Activated effector memory CD4-positive, alpha-beta T cell treated with Interleukin-2 at 50 U/mL for 16 hours (primary cell): ENCODE results near the gene RAB33B.
"Not testable (repeated sequence)": the region's sequence is repeated elsewhere in the genome, so short reads cannot be mapped to it uniquely, and the experiment has no call there.

Experiments
- DNase-seq: peaks from one replicate; pipeline ENCODE4 v3.0.0-alpha.2; 2020

Gene RAB33B

GRCh38 chr4:139454111-139455045 is at the start of gene RAB33B:
TSS of gene RAB33B (plus strand) at chr4:139454121. CDS start at chr4:139454196, 75 bp downstream.
- no peak for DNase-seq

- DNase-seq, result no peak
Observed at GRCh38 chr4:139410312-139410711, 43.6 kb upstream of the RAB33B start.

GRCh38 chr4:139414671-139415210 is 39.2 kb upstream of the RAB33B start:
- not testable (repeated sequence) for DNase-seq

- no peak for DNase-seq
Observed at GRCh38 chr4:139416073-139416673, 37.7 kb upstream of the RAB33B start.

GRCh38 chr4:139419388-139419914 is 34.5 kb upstream of the RAB33B start:
- DNase-seq, result no peak

- no peak for DNase-seq
Observed at GRCh38 chr4:139420652-139421051, 33.3 kb upstream of the RAB33B start.

GRCh38 chr4:139436122-139436521 is 17.8 kb upstream of the RAB33B start:
- no peak for DNase-seq

- DNase-seq, result no peak
Observed at GRCh38 chr4:139438141-139438540, 15.8 kb upstream of the RAB33B start.

- no peak for DNase-seq
Observed at GRCh38 chr4:139441029-139441428, 12.9 kb upstream of the RAB33B start.

- DNase-seq, result no peak
Observed at GRCh38 chr4:139443661-139444060, 10.3 kb upstream of the RAB33B start.

- not testable (repeated sequence) for DNase-seq
Observed at GRCh38 chr4:139444881-139445280, 9.0 kb upstream of the RAB33B start.

GRCh38 chr4:139447078-139447477 is 6.8 kb upstream of the RAB33B start:
- DNase-seq, result not testable (repeated sequence)

- DNase-seq, result no peak
Observed at GRCh38 chr4:139450586-139450985, 3.3 kb upstream of the RAB33B start.

GRCh38 chr4:139451997-139452396 is 1.9 kb upstream of the RAB33B start:
- DNase-seq, result no peak

- DNase-seq, result no peak
Observed at GRCh38 chr4:139453041-139453370, 915 bp upstream of the RAB33B start.

- DNase-seq, result peak; percentile 94
Observed at GRCh38 chr4:139453371-139454110, 380 bp upstream of the RAB33B start.

GRCh38 chr4:139455126-139455538 is 1.2 kb downstream of the RAB33B start:
- no peak for DNase-seq

- DNase-seq, result no peak
Observed at GRCh38 chr4:139457318-139457717, 3.4 kb downstream of the RAB33B start.

- no peak for DNase-seq
Observed at GRCh38 chr4:139458543-139458942, 4.6 kb downstream of the RAB33B start.

GRCh38 chr4:139458999-139459398 is 5.1 kb downstream of the RAB33B start:
- no peak for DNase-seq

GRCh38 chr4:139460565-139460964 is 6.6 kb downstream of the RAB33B start:
- DNase-seq, result no peak

- DNase-seq, result no peak
Observed at GRCh38 chr4:139461022-139461628, 7.2 kb downstream of the RAB33B start.

GRCh38 chr4:139464512-139464911 is 10.6 kb downstream of the RAB33B start:
- DNase-seq, result not testable (repeated sequence)
